ENCODE results near the gene SPG7. TPM values are rescaled to one million over a fixed set of nuclear protein-coding genes. Genes with fewer than 3 reads are reported as not detected.

SPG7 gene
- total and polyA plus RNA-seq, 9 of the 15 experiments (the other 6 are each of a cell fraction or from before 2014, with no cell fraction given) = 5.8 to 89.1 (median 49.4) TPM

- no peak overlapping the region for H3K27ac ChIP-seq (ENCODE audit: extremely low read depth, low read depth, low read length)
- in situ Hi-C loops (cut with MboI) = no loop called here
- TF ChIP-seq MEF2D (tag; conservative IDR thresholded peaks at IDR 0.05; ENCODE audit: low read depth) (no peak), EGR1 (conservative IDR thresholded peaks at IDR 0.05) (no peak), TEAD1 (CRISPR knock-in tag; IDR thresholded peaks at IDR 0.05) (no peak), ZC3H11A (IDR thresholded peaks at IDR 0.05; ENCODE audit: low read depth, low read length) (no peak), RBM39 (optimal IDR thresholded peaks at IDR 0.05; ENCODE audit: low read depth, low read length) (no peak), STAT6 (CRISPR knock-in tag; IDR thresholded peaks at IDR 0.05) (no peak), HBP1 (CRISPR knock-in tag; IDR thresholded peaks at IDR 0.05) (no peak), TSC22D4 (tag; IDR thresholded peaks at IDR 0.05) (no peak), NRF1 (conservative IDR thresholded peaks at IDR 0.05 in 1 of 2, IDR thresholded peaks at IDR 0.05 in 1 of 2) (no peak), ZNF644 (tag; IDR thresholded peaks at IDR 0.05; ENCODE audit: low read depth) (no peak)
- DNase-seq (ENCODE audit: extremely low read depth in 1 of 4, low spot score in 3 of 4) = no peak
- ChIA-PET CTCF (ENCODE audit: low intra/inter-chr PET ratio) (no interaction called here), POLR2A (no interaction called here)
- H3K27me3 ChIP-seq (ENCODE audit: control insufficient read depth in 2 of 2, insufficient read depth in 2 of 2, low read length in 2 of 2) = no peaks in the 10 kb centered on the region
- no peak overlapping the region for H2AFZ ChIP-seq (ENCODE audit: low read depth, low read length)
- H3K9ac ChIP-seq (ENCODE audit: insufficient read depth in 1 of 2, low read depth in 2 of 2, low read length in 2 of 2) = no peak overlapping the region; a peak in 1 of 4 replicates
- FAIRE-seq = no peak
- H3K4me2 ChIP-seq (ENCODE audit: insufficient read depth, low read length) = no peak overlapping the region
- intact Hi-C loops (cut with micrococcal nuclease) = no loop called here
- H4K20me1 ChIP-seq (replicated peaks; ENCODE audit: control insufficient read depth, insufficient read depth, low read length) = no peaks in the 10 kb centered on the region
- no peaks in the 10 kb centered on the region for H3K9me3 ChIP-seq (replicated peaks; ENCODE audit: control insufficient read depth, insufficient read depth, low read depth, low read length)
- 91% methylated on average over 11 of the region's 11 CpGs for whole genome bisulfite sequencing (ENCODE audit: insufficient coverage, low coverage, missing lambda C conversion rate)
- H3K4me1 ChIP-seq (replicated peaks in 1 of 2; ENCODE audit: control insufficient read depth in 2 of 2, insufficient read depth in 2 of 2, low read length in 2 of 2) = peaks cover 0 to 8% of the 10 kb centered on the region in 2 experiments; a peak in 1 of 5 replicates
- ATAC-seq = no peak
- no peaks in the 10 kb centered on the region for H3K9me1 ChIP-seq (ENCODE audit: control insufficient read depth, insufficient read depth, low read length)
- no TSS peak for BruUV-seq (replicated peaks)
- peaks cover 80% of the 10 kb centered on the region; the same call in 2 of the 3 replicates for H3K36me3 ChIP-seq (ENCODE audit: control insufficient read depth, insufficient read depth, low read length)
- no peaks in the 10 kb centered on the region for H3K79me2 ChIP-seq (ENCODE audit: control insufficient read depth, insufficient read depth, low read length)
- H3K4me3 ChIP-seq = no peak overlapping the region
Observed at GRCh38 chr16:89534252-89534756, 26.1 kb downstream of the SPG7 start.
